Activated T-helper 1 cell treated with Interleukin-2 at 50 U/mL for 16 hours (primary cell): ENCODE data around the gene MS4A18.

Experiments
- DNase-seq: peaks from one replicate; pipeline ENCODE4 v3.0.0-alpha.2; 2020; ENCODE audit warnings: low read depth

Gene MS4A18

DNA sequence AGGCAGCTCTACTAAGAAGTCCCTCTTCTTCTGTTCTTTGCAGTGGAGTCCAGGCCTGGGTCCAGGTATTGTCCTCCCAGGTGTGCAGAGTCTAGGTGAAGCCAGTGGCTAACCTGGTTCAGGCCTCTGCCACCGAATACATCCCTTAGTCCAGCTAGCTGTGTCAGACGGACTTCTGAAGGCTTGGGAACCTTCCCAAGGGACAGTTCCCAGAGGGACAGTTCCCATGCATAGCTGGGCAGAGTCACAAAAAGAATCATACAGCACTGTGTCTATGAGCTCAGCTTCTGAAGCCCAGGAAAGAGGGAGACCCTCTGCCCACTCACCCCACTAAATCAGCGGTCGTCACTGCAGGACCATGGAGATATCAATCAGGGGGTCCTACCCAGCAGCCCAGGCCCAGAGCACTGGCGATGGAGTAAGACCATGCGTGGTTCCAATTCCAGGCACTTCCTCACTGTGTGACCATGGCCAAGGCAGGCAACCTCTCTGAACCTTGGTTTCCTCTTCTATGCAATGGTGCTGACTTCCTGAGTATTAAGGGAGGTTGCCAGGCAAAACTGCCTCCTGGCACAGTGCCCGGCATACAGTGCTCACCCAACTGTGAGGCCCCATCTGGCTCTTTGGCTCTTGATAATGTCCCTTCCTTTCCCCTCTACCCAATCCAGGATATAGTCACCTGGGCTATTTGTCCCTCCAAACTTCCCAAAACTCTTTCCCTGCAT lies 64.0 kb downstream of the MS4A18 start:
- DNase-seq, result no peak

DNA sequence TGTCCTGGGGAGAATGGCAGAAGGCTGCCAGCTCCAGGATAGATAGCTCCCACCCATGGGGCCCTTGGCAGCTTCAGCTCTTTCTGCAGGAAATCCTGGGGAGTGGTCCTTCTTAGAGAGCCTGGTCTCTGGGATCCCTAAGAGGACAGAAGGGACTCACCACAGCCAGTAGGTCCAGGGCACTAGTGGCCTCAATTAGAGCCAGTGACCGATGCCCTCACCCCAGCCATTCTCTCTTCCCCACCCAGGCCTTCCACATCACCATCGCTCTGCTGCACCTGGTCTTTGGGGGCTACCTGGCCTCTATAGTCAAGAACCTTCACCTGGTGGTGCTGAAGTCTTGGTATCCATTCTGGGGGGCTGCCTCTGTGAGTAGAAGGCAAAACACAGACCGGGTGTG lies 66.2 kb downstream of the MS4A18 start:
- no peak for DNase-seq

DNA sequence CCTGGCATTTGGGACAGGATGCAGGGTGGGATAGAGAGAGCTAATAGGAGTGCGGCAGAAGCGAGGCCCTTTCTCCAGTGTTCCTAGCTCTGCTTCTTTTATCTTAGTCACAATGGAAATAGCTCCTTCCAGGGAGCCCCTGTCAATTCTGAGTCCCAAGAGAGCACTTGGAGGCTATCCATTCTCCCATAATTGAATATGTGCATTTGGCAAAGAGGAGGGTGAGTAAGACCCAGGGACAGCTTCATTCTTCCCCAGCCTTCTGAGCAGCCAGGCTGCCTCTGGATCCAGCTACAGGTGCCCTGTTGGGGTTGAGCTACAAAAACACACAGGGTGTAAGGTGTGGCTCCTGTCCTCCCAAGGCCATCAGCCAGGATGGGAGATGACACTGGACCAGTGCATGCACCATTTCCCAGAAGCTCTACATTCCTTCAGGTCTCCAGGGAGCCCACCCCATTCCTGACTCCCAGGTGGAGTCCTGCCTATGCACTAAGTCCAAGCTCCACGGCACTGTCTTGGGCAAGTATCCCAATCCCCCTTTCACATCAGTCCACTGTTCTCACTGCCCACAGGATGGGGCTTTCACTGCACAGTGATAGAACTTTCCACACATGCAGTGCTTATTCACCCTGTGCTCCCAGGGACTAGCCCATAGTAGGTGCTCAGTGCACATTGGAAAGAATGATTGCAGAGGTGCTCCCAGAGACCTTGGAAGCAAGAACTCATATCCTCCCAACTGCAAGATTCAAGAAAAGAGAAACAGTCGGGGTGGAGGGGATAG lies 66.8 kb downstream of the MS4A18 start:
- no peak for DNase-seq

DNA sequence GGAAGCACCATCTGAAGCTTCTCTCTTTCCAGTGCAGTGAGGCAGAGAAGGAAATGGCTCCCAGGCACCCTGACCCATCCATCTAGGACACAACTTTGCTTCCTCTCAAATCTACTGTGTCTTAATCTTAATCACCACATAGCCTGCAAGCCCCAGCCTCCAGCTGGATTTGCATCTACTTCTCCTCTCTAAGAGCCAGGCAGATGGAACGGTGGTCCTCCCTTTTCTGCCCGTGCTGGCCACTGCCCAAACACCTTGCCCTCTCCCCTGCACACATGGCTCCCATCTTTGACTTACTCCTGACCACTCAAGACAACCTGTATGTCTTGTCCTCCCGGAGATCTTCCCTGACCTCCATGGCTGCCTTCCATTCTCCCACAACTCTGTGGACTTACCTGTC lies 68.0 kb downstream of the MS4A18 start:
- DNase-seq, result no peak
